ENCODE results near the gene SLC9A7.

- TF ChIP-seq, protein P1, sequence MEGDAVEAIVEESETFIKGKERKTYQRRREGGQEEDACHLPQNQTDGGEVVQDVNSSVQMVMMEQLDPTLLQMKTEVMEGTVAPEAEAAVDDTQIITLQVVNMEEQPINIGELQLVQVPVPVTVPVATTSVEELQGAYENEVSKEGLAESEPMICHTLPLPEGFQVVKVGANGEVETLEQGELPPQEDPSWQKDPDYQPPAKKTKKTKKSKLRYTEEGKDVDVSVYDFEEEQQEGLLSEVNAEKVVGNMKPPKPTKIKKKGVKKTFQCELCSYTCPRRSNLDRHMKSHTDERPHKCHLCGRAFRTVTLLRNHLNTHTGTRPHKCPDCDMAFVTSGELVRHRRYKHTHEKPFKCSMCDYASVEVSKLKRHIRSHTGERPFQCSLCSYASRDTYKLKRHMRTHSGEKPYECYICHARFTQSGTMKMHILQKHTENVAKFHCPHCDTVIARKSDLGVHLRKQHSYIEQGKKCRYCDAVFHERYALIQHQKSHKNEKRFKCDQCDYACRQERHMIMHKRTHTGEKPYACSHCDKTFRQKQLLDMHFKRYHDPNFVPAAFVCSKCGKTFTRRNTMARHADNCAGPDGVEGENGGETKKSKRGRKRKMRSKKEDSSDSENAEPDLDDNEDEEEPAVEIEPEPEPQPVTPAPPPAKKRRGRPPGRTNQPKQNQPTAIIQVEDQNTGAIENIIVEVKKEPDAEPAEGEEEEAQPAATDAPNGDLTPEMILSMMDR (conservative IDR thresholded peaks at IDR 0.05; ENCODE audit: low read depth, low read length) = no peak
- TF ChIP-seq EZH2 (IDR thresholded peaks at IDR 0.05; ENCODE audit: borderline replicate concordance, low read depth, low read length, poor library complexity, severe bottlenecking) = no peak
These were observed 176.6 kb downstream of the SLC9A7 start for GRCh38 chrX:46582325-46582724.

Measured in A673 (cell line).